Cardiac fibroblast (primary cell): ENCODE data around the gene CD177.

ENCODE experiments used
- DNase-seq, 2 donors: peaks; one replicate each; pipeline versions ENCODE4 v3.0.0 to v3.0.0-alpha.2; 2010; ENCODE audit warnings: low read depth in 2 of 2
- H3K4me3 ChIP-seq, 2 donors: replicated peaks in 1 of 2; 1 replicate in 1 of 2; 2 replicates in 1 of 2; pipeline ENCODE4 v1.5.1; 2011; ENCODE audit warnings: low read depth in 2 of 2, low read length in 2 of 2, mild to moderate bottlenecking in 2 of 2, moderate library complexity in 1 of 2
- TF ChIP-seq, protein P1 (sequence below): IDR thresholded peaks from one replicate; pipeline ENCODE4 v1.5.1; 2011; ENCODE audit warnings: low read depth, mild to moderate bottlenecking, low read length, inconsistent platforms

Gene CD177

DNA sequence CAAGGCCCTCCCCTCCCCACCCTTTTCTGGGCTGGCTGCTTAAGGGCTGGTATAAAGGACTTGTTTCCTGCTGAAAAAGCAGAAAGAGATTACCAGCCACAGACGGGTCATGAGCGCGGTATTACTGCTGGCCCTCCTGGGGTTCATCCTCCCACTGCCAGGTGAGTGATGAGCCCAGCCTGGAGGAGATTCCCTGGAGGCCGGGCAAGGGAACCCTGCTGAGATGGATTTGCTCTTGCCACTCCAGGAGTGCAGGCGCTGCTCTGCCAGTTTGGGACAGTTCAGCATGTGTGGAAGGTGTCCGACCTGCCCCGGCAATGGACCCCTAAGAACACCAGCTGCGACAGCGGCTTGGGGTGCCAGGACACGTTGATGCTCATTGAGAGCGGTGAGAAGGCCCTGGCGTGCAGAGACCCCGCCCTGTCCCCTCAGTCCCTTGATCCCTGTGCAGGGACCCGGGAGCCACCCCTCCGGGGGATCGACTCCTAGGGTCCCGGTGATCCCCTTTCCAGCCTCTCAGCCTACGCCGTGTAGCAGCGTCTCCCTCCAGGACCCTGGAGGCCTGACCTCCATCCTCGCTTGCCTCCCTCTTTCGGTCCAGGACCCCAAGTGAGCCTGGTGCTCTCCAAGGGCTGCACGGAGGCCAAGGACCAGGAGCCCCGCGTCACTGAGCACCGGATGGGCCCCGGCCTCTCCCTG is at the start of gene CD177:
TSS of gene CD177 (plus strand) at position 81 of the 699 bp plus-strand sequence. CDS start at position 110, 29 bp downstream.
- no peak for DNase-seq
- TF ChIP-seq, protein P1, sequence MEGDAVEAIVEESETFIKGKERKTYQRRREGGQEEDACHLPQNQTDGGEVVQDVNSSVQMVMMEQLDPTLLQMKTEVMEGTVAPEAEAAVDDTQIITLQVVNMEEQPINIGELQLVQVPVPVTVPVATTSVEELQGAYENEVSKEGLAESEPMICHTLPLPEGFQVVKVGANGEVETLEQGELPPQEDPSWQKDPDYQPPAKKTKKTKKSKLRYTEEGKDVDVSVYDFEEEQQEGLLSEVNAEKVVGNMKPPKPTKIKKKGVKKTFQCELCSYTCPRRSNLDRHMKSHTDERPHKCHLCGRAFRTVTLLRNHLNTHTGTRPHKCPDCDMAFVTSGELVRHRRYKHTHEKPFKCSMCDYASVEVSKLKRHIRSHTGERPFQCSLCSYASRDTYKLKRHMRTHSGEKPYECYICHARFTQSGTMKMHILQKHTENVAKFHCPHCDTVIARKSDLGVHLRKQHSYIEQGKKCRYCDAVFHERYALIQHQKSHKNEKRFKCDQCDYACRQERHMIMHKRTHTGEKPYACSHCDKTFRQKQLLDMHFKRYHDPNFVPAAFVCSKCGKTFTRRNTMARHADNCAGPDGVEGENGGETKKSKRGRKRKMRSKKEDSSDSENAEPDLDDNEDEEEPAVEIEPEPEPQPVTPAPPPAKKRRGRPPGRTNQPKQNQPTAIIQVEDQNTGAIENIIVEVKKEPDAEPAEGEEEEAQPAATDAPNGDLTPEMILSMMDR: no peak
- H3K4me3 ChIP-seq: no peak within 1 kb of the TSS

GRCh38 chr19:43305642-43306041 is 47.8 kb upstream of the CD177 start:
- no peak for DNase-seq
- H3K4me3 ChIP-seq: no peak overlapping the region
- TF ChIP-seq, protein P1: peak; percentile 8

DNA sequence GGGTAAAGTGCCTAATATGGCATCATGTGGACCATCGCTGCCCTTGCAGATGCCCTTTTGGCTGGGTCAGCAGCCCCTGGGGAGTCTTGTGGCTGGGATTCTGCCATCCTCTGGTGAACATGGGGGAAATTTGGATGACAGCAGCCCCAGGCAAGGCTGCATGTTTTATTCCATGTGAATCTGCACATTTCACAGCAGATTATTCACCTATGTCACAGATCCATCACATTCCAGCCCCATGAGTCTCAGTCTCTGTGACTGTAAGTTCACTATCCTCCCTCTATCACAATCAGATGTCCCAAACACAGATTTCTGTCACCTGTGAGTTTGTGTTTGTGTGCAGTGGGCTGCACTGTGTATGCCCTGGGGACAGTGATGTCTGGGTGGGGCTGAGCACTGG is 47.4 kb upstream of the CD177 start:
- no peak overlapping the region for H3K4me3 ChIP-seq
- DNase-seq: no peak
- TF ChIP-seq, protein P1: no peak

GRCh38 chr19:43308244-43308815 is 45.2 kb upstream of the CD177 start:
- H3K4me3 ChIP-seq: no peak overlapping the region
- no peak for DNase-seq
- TF ChIP-seq, protein P1: no peak

GRCh38 chr19:43309466-43309865 is 44.0 kb upstream of the CD177 start:
- TF ChIP-seq, protein P1: no peak
- no peak overlapping the region for H3K4me3 ChIP-seq

DNA sequence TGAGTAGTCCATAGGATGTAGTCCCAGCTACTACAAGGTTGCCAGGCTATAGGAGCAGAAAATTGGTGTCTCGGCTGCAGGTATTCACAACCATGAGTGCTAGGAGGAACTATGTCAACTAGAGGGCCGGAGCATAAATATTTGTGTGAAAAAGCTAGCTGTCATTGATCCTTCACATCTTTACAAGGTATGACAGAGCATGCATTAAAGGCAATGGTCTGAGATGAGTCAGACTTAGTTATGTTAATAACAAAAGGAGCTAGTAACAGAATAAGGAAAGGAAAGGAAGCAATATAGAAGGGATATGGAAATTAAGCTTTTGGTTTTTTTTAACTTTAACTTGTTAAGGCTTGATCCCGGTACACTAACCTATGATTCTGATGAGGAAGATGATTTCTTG is 43.3 kb upstream of the CD177 start:
- TF ChIP-seq, protein P1: no peak
- DNase-seq: no peak
- no peak overlapping the region for H3K4me3 ChIP-seq

More at GRCh38 chr19:43309466-43309865, 44.0 kb upstream of the CD177 start:
- no peak for DNase-seq
